ENCODE data around the gene UBLCP1.
A peak's percentile ranks its signal among the peaks of the same experiment; 100 is the strongest.
"Not testable (repeated sequence)": the region's sequence is repeated elsewhere in the genome, so short reads cannot be mapped to it uniquely, and the experiment has no call there.

The UBLCP1 gene

DNA sequence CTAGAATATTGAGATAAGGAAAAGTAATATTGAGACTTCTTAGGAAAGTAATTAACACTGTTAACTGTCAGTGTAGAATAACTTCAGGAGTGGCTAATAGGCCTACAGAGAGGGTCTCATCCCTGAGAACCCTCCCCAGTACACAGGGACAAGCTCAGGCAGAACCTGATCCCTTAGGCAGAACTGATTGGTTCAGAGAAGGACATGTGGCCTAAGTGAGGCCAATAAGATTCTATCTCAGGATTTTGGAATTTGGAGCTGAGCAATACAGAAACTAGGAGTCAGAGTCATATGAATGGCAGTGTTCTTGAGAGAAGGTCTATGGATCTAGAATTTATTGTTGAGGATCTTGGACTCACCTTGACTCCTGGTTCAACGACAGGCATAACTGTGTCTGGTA lies 10.9 kb upstream of the UBLCP1 start:
- no peak for DNase-seq (ENCODE audit: low read depth in 2 of 2)

DNA sequence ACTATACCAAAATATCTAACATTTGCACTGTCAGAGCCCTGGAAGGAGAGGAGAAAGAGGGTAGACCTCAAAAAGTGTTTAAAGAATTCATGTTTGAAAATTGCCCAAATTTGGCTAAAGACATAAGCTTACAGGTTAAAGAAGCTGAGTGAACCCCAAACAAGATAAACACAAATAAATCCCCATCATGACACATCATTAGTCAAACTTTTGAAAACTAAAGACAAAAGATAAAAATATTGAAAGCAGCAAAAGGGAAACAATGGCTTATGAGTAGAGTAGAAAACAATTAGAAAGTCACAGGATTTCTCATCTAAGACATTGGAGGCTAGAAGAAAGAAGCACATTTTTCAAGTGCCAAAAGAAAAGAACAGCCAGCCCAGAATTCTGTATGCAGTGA lies 6.1 kb upstream of the UBLCP1 start:
- no peak for DNase-seq (ENCODE audit: low read depth in 2 of 2)

DNA sequence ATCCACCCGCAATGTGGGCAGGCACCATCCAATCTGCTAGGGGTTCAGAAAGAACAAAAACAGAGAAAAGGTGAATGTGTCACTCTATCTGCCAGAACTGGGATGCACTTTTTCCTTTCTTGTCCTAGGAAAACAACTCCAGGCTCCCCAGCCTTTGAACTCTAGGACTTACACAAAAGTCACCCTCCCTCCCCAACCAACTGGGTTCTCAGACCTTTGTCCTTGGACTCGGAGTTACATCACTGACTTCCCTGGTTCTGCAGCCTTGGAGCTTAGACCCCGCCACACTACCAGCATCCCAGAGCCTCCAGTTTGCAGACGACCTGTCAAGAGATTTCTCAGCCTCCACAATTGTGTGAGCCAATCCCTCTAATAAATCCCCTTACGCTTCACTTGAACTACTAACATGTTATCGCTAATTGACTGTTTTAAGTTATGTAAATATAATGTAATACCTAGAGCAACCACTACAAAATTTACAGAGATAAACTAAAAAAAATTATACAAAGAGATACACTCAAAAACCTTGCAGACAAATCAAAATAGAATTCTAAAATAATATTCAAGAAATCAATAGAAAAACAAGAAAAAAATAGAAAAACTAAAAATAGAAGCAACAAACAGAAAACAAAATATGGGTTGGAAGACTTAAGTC lies 5.3 kb upstream of the UBLCP1 start:
- no peak for DNase-seq (ENCODE audit: low read depth in 2 of 2)

DNA sequence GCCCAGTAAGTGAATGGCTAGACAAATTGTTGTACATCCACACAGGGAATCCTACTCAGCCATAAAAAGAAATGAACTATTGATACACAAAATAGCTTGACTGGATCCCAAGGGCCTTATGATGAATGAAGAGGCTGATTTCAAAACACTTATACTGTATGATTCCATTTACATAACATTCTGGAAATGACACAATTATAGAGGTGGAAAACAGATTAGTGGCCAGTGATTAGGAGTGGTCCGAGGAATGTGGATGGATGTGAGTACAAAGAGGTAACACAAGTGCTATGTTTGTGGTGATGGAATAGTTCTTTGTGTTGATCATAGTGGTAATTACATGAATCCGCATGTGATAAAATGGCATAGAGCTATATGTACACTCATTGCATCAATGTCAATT lies 4.7 kb upstream of the UBLCP1 start:
- DNase-seq (ENCODE audit: low read depth in 2 of 2), result no peak

DNA sequence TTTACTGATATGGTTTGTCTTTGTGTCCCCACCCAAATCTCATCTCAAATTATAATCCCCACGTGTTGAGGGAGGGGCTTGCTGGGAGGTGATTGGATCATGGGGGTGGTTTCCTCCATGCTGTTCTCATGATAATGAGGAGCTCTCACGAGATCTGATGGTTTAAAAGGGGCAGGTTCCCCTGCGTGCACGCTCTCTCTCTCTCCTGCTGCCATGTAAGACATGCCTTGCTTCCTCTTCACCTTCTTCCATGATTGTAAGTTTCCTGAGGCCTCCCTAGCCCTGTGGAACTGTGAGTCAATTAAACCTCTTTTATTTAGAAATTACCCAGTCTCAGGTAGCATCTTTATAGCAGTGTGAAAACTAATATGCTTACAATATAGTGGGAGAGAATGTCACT lies 2.9 kb upstream of the UBLCP1 start:
- not testable (repeated sequence) for DNase-seq (ENCODE audit: low read depth in 2 of 2)

DNA sequence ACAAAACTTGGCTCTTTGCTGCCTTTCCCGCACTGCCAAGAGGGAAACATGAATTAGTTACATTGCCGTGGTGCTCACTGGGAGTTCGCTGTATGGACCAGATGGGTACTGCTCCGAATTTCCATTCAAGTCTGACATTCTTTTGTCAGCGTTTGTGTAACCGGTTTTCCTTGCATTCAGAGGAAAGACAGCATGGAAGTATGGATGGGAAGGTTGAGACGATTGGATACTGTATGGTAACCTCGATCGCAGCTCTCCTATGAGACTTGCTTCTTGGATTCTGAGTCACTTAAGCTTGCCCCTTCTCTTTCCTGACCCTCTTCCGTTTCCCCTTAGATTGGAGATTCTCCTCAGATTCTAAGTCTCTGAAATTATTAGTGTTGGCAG lies 625 bp upstream of the UBLCP1 start:
- no peak for DNase-seq (ENCODE audit: low read depth in 2 of 2)

DNA sequence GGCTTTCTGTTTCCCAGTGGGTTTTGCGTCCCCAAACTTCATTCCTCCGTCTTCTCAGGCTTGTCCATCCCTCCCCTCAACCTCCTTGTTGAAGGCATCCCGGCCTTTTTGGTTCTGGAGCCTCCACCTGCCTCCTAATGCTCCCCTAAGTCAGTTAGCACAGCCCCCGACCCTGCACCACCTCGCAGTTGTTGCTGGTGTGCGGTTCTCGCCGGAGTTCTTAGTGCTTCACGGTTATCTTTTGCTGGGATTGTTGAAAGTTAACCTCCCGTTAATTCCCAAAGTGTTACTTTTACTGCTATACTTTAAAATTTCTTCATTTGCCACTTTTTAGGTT lies 447 bp downstream of the UBLCP1 start:
- DNase-seq (ENCODE audit: low read depth in 2 of 2), result no peak

DNA sequence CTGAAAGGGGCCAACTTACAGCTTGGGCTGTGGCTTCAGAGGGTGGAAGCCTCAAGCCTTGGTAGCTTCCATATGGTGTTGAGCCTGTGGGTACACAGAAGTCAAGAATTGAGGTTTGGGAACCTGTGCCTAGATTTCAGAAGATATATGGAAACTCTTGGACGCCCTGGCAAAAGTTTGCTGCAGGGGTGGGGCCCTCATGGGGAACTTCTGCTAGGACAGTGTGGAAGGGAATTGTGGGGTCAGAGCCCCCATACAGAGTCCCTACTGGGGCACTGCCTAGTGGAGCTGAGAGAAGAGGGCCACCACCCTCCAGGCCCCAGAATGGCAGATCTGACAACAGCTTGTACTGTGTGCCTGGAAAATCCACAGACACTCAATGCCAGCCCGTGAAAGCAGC lies 3.7 kb downstream of the UBLCP1 start:
- not testable (repeated sequence) for DNase-seq (ENCODE audit: low read depth in 2 of 2)

DNA sequence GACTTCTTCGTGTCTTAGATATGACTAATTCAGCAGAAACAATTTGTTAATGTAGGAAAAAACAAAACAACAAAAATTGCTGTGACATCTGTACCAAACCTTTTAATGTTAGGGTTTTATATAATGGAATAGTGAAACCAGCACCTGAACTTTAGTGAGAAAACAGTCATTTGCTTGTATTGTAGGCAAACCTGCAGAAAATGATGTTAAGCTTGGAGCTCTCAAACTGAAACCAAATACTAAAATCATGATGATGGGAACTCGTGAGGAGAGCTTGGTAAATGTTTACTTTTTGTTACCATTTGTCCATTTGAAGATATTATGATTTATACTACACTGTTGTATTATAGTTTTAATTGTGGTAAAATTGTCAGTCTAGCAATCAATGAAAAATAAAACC lies 6.6 kb downstream of the UBLCP1 start:
- no peak for DNase-seq (ENCODE audit: low read depth in 2 of 2)

DNA sequence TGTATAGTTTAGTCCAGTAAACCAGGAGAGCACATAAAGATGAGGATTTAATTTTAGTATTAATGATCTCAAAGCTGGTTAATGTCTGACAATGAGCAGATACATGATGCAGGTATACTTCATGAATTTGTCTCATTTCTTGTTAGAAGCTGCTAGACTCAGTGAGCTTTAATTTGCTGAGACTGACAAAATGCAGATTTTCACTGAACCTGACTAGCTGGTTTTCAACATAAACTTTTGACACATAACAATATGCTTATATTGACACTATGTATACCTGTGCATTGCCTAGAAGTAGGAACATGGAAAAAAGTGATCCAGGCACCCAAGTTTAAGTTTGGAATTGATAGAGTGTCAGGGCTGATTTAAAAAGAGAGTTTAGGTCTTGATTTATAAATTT lies 10.8 kb downstream of the UBLCP1 start:
- no peak for DNase-seq (ENCODE audit: low read depth in 2 of 2)

DNA sequence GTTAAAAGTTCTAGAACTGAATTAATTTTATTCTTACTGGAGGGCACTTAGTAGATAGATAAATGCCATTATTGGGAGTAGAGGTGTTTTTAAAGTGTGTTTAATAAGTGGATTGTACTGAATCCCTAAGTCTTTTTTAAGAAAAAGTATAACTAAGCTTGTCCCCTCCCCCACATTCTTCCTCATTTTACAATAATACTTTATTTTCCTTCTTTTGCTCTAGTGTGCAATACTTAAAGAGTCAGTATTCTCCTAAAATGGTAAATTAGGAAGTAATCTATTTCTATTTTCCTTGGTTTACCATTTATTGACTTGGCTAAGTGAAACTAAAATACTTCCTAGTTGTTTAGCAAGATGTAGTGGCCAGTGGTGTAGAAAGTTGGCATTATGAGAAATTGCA lies 11.6 kb downstream of the UBLCP1 start:
- no peak for DNase-seq (ENCODE audit: low read depth in 2 of 2)

DNA sequence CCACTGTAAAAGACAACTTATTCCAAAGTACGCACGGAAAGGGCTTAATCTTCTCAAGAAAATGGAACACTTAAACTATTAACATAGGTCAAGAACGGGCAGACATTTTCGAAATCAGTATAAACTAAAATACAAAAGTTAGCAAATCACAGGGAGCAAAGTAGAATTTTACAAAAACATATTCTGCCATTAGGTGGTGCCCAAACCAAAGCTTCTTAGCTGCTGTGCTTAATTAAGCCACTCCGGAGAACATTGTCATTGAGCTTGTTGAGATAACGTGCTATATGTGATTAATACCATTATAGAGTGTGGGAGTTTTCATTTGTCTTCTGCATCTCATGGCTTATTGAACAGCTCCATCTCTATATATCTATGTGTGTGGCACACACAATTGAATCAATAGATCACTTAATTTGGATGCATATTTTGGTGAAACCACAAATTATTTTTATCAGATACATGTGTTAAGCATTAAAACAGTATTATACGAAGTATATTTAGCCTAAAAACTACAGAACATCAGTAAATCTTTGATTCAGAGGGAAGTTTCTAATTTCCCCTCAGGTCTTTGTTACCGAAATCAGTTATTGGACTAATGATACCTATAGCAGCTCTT lies 23.4 kb downstream of the UBLCP1 start:
- peak in 1 of 2 donors; percentile 4 for DNase-seq (ENCODE audit: low read depth in 2 of 2)

DNA sequence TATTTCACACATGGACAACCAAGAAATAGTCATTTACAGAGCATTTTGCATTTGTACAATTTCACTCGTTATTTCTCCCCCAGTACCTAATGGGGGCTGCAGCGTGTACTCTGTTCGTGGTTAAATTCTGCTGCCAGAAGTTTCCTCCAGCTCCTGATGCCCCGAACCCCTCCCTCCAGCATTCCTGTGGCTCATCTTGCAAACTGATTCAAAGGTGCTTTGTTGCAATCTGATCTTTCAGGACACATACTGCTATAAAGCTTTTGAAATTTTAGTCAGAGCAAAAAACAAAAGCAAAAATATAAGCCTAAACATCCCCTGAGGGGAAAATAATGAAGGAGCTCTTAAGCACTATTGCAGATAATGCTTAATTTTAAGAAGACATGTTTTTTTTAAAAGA lies 27.7 kb downstream of the UBLCP1 start:
- no peak for DNase-seq (ENCODE audit: low read depth in 2 of 2)

DNA sequence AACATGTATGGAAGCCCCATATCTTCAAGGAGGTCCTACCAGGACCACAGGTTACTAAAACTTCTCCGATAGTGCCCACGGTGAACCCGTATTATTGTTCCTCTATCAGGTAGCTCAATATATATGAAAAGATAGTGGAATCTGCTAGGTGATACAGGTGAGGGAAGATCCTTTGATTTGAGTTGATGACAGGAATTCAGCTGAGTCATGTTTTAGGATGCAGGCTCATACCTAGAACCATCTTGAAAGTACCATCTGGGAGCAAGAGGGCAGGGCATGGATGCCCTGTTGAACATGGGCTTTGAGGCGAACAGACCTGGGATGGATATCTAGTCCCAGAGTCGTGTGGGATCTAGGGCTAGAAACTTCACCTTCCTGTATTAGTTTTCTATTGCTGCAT lies 31.8 kb downstream of the UBLCP1 start:
- no peak for DNase-seq (ENCODE audit: low read depth in 2 of 2)

DNA sequence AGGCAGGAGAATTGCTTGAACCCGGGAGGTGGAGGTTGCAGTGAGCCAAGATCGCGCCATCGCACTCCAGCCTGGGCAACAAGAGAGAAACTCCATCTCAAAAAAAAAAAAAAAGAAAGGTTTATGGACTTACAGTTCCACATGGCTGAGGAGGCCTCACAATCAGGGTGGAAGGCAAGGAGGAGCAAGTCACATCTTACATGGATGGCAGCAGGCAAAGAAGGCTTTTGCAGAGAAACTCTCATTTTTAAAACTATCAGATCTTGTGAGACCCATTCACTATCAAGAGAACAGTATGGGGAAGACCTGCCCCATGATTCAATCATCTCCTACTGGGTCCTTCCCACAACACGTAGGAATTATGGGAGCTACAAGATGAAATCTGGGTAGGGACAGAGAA lies 34.2 kb downstream of the UBLCP1 start:
- not testable (repeated sequence) for DNase-seq (ENCODE audit: low read depth in 2 of 2)

DNA sequence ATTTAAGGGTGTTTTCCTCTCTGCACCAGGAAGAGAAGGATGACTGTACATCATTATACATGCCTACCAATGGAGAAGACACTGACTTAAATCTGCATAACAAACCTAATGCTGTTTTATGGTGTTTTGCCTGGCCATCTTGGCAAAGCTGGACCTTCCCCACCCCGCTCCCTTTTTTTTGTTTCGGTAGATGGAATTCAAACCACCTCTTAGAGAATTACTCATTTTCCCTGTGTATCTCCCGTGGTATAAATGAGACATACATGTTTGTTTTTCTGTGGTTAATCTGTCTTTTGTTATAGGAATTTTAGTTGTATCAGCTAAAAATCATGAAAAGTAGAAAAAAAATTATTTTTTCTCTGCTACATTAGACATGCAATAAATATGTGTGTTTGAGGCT lies 38.4 kb downstream of the UBLCP1 start:
- no peak for DNase-seq (ENCODE audit: low read depth in 2 of 2)

DNA sequence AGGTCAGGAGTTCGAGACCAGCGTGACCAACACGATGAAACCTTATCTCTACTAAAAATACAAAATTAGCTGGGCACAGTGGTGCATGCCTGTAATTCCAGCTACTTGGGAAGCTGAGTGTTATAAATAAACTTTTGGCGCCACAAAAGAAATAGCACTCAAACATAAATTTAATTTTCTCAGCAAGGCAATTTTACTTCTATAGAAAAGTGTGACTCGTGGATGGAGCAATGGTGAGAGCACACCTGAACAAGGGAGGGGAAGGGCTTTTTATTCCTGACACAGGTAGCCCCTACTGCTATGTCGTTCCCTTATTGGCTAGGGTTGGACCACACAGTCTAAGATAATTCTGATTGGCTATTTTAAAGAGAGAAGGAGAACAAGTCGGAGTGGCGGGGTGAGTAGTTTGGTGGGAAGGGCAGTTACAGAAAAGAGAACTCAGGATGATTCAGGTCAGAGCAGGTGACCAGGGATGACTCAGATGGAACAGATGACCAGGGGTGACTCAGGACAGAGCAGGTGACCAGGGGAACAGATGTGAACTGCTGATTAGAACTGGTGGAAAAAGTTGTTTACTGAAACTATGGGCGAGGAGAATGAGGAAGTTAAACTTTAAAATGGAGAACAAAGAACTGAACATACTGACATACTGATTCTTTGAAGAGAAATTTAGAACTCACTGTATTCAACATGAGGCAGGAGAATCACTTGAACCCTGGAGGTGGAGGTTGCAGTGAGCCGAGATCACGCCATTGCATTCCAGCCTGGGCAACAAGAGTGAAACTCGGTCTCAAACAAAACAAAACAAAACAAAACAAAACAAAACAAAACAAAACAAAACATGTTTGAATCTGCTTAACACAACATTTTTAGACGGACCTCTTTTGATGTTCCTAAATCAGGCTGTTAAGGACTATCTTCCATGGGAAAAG lies 39.1 kb downstream of the UBLCP1 start:
- DNase-seq (ENCODE audit: low read depth in 2 of 2), result not testable (repeated sequence)

DNA sequence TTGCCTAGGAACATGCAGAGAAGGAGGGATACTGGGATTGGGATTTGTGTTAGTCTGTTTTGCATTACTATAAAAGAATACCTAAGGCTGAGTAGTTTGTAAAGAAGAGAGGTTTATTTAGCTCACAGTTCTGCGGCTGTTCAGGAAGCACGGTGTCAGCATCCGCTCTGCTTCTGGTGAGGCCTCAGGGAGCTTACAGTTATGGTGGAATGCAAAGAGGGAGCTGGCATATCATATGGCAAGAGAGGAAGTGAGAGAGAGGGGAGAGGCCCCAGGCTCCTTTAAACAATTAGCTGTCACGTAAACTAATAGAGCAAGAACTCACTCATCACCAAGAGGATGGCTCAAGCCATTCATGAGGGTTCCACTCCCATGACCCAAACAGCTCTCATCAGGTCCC lies 40.2 kb downstream of the UBLCP1 start:
- DNase-seq (ENCODE audit: low read depth in 2 of 2), result no peak

DNA sequence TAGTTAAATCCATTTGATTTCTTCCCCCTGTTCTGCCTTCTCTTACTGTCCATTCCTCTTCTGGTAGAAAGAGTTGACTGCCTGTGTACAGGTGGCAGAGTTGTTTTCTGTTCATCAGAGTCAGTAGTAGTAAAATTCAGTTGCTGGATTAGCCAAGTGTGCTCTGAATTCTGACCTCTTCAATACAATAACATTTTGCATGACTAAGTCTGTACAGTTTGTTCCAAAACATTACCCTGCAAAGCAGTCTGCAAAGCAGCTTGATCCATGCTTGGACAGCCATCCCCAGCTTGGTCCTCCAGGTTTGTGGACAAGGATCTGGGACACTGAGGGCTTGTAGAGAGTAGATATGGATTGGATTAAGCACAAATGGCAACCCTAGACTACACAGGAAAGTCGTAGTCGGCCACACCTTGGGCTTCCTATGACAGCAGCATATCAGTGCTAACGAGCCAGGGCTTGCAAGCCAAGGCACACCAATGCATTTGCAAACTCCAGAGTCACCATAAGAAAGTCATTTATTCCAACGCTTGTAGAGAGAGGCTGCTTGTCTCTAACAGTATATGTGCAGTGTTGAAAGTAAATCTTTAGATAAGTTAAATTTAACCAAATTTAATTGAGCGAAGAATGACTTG lies 42.0 kb downstream of the UBLCP1 start:
- DNase-seq (ENCODE audit: low read depth in 2 of 2), result no peak

DNA sequence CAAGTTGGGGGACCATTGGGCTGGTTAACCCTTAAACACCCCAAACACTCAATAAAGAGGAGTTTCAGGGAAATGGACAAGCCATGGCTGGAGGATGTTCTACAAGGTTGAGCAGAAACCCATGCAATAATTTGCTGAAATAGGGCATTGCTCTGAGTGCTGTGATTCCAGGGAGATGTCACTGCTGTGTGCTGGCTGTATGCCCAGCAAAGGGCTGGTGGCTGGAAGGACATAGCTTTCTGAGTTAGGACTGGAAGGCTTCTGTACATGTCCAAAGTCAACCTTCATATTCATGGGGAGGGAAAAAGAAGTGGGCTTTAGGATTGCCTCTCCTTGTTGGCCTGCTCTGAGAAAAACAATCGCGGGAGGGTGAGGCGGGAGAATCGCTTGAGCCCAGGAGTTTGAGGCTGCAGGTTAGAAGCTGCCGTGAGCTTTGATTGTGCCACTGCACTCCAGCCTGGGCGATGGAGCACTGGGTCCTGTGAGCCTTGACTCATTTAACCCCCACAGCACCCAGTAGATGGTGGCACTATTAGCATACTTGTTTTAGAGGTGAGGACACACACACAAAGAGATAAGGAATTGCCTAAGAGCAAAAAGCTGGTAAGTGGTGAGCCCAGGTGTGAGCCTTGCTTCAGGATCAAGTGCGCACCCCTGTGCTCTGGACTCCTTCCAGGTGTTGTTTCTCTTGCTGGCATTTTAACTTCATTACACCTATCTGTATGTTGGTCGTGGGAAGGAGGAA lies 46.8 kb downstream of the UBLCP1 start:
- no peak for DNase-seq (ENCODE audit: low read depth in 2 of 2)

DNA sequence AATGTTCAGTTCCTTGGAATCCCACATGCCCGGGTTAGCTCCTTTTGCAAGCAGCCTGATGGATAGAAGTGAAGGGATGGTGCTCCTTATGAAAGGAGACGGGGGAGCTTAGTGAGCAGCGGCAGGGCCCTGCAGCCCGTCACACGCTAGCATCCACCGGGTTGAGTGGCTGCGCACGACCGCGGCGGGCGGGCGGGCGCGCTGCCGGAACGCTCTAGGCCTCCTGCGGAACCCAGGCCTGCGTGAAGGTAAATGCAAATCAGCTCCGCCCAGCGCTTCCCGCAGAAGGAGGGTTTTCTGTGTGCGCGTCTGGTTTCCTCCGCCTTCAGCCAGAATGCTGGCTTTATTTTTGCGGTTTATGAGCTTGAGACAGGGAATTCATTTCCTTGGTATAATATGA lies 47.4 kb downstream of the UBLCP1 start:
- DNase-seq (ENCODE audit: low read depth in 2 of 2), result peak; percentile 8 to 28

DNA sequence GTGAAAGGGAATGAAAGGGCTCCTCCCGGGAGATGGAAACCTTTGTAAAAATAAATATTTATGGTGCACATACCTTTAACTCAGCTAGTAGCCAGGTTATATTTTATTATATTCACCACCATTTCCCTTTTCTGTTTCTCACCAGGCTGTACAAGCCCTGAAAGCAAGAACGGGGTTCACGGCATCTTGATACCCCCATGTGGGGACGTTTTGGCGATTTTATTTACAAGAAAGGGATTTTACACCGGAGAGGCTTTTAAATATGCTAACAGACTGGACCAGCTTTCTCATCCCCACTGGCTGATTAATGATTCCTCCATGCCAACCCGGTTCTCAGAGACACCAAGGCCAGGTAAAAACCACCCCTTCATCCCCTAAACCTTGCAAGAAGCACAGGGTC lies 48.0 kb downstream of the UBLCP1 start:
- DNase-seq (ENCODE audit: low read depth in 2 of 2), result no peak

All from stimulated activated CD4-positive, alpha-beta T cell treated with anti-CD3 and anti-CD28 coated beads, Interleukin-1b, Interleukin-23, amount 100 ng/mL, for 4 hours (primary cell).